Keratinocyte (primary cell): ENCODE data around the gene INSR. TPM values are rescaled to one million over a fixed set of nuclear protein-coding genes. Genes with fewer than 3 reads are reported as not detected.

ENCODE experiments used
- DNase-seq: peaks from one replicate; pipeline ENCODE4 v3.0.0-alpha.2; 2011; ENCODE audit warnings: low read depth, missing footprints, low spot score
- FAIRE-seq: peaks from 2 replicates; lab custom pipeline; 2011; peaks lifted over from hg19 to GRCh38; lab: Jason Lieb, UNC
- H2AFZ ChIP-seq: 2 replicates; pipeline ENCODE4 v1.6.0; 2012; ENCODE audit warnings: low read length, control low read depth, inconsistent platforms; ENCODE audit not compliant: control insufficient read depth
- H3K27ac ChIP-seq: 2 replicates; pipeline ENCODE4 v1.5.1; 2011; ENCODE audit warnings: low read length; ENCODE audit not compliant: control insufficient read depth, insufficient read depth
- H3K27me3 ChIP-seq: 3 replicates; pipeline ENCODE4 v1.6.0; 2011; ENCODE audit warnings: low read length; ENCODE audit not compliant: control insufficient read depth, insufficient read depth; ENCODE audit errors: extremely low read depth
- H3K36me3 ChIP-seq, 2 experiments: 2 replicates in 1 of 2; 3 replicates in 1 of 2; pipeline ENCODE4 v1.5.1; 2011; ENCODE audit warnings: low read length in 2 of 2, mild to moderate bottlenecking in 1 of 2; ENCODE audit not compliant: control insufficient read depth in 2 of 2, insufficient read depth in 2 of 2; ENCODE audit errors: extremely low read depth in 1 of 2
- H3K4me1 ChIP-seq: 3 replicates; pipeline ENCODE4 v1.5.1; 2011; ENCODE audit warnings: low read length; ENCODE audit not compliant: control insufficient read depth, insufficient read depth; ENCODE audit errors: extremely low read depth
- H3K4me2 ChIP-seq: 3 replicates; pipeline ENCODE4 v1.6.0; 2011; ENCODE audit warnings: low read depth, low read length; ENCODE audit not compliant: control insufficient read depth, insufficient read depth; ENCODE audit errors: extremely low read depth
- H3K4me3 ChIP-seq, 3 experiments: fragments of 200-600 bp in 1 of 3; sonication (generic) in 1 of 3; 2 replicates in 2 of 3; 3 replicates in 1 of 3; pipeline ENCODE4 v1.5.1; 2011 to 2016; ENCODE audit warnings: low read length in 3 of 3, mild to moderate bottlenecking in 3 of 3, control low read depth in 2 of 3, inconsistent platforms in 1 of 3, low read depth in 1 of 3, mixed read lengths in 1 of 3, mixed run types in 1 of 3, moderate library complexity in 1 of 3; ENCODE audit not compliant: control insufficient read depth in 2 of 3, insufficient read depth in 2 of 3; ENCODE audit errors: extremely low read depth in 1 of 3
- H3K79me2 ChIP-seq: 2 replicates; pipeline ENCODE4 v1.6.0; 2012; ENCODE audit warnings: low read length; ENCODE audit not compliant: control insufficient read depth, insufficient read depth
- H3K9ac ChIP-seq: 3 replicates; pipeline ENCODE4 v1.6.0; 2011; ENCODE audit warnings: low read length; ENCODE audit not compliant: control insufficient read depth, insufficient read depth; ENCODE audit errors: extremely low read depth
- H3K9me1 ChIP-seq: 3 replicates; pipeline ENCODE4 v1.6.0; 2011; ENCODE audit warnings: low read length; ENCODE audit not compliant: control insufficient read depth, insufficient read depth; ENCODE audit errors: extremely low read depth
- H3K9me3 ChIP-seq: 2 replicates; pipeline ENCODE4 v1.5.1; 2012; ENCODE audit warnings: low read depth, low read length; ENCODE audit not compliant: control insufficient read depth
- H4K20me1 ChIP-seq: 3 replicates; pipeline ENCODE4 v1.6.0; 2011; ENCODE audit warnings: low read length; ENCODE audit not compliant: control insufficient read depth, insufficient read depth; ENCODE audit errors: extremely low read depth
- CTCF ChIP-seq, 3 experiments: IDR thresholded peaks in 1 of 3; conservative IDR thresholded peaks in 1 of 3; optimal IDR thresholded peaks in 1 of 3; 2 replicates in 2 of 3; 3 replicates in 1 of 3; pipeline versions ENCODE3 to v1.5.1; 2011; ENCODE audit warnings: low read length in 3 of 3, mild to moderate bottlenecking in 3 of 3, moderate library complexity in 2 of 3, control low read depth in 1 of 3, inconsistent platforms in 1 of 3; ENCODE audit not compliant: insufficient read depth in 2 of 3; ENCODE audit errors: extremely low read depth in 1 of 3
- EZH2 ChIP-seq: IDR thresholded peaks from one replicate; pipeline ENCODE4 v1.6.1; 2012; ENCODE audit warnings: inconsistent platforms, mild to moderate bottlenecking, low read length, moderate library complexity
- dilution Hi-C: fragments of 300-500 bp; cut with MboI; formaldehyde crosslinking; loops from one replicate; pipeline ENCODE4 v1.7.0; 2020; ENCODE audit warnings: low sequenced_read_pairs; ENCODE audit not compliant: extremely low pct_ligation_motif_present
- polyA plus RNA-seq, 5 experiments: library from polyadenylated mRNA; depleted of rRNA in 3 of 5; stranded (reverse) in 3 of 5; stranded (forward) in 1 of 5; unstranded in 1 of 5; fragments of >200 nt; gene quantifications; 1 replicate in 1 of 5; 2 replicates in 3 of 5; 3 replicates in 1 of 5; pipeline versions ENCODE4 v1.2.1 to v1.2.3, GENCODE V29; 2011 to 2012; ENCODE audit warnings: missing spikeins in 2 of 5, low read depth in 1 of 5, low replicate concordance in 1 of 5

INSR gene
- polyA plus RNA-seq, 1 donor (not counting 4 experiments of a cell fraction or from before 2014, with no cell fraction given): 1.2 TPM

GRCh38 chr19:7194566-7194965 is 99.6 kb downstream of the INSR start:
- dilution Hi-C loops: no loop called here
- FAIRE-seq: no peak
- TF ChIP-seq EZH2 (no peak), CTCF (optimal IDR thresholded peaks at IDR 0.05 in 1 of 3, IDR thresholded peaks at IDR 0.05 in 1 of 3, conservative IDR thresholded peaks at IDR 0.05 in 1 of 3; ENCODE audit: extremely low read depth in 1 of 3, insufficient read depth in 2 of 3, low read length in 3 of 3) (no peak)

GRCh38 chr19:7191946-7192691 is 102.1 kb downstream of the INSR start:
- dilution Hi-C loops: no loop called here
- Histone ChIP-seq H3K36me3 (no peaks in the 10 kb centered on the region), H3K4me1 (no peaks in the 10 kb centered on the region), H3K79me2 (no peaks in the 10 kb centered on the region), H3K27ac (no peak overlapping the region), H3K4me3 (no peak overlapping the region), H2AFZ (no peak overlapping the region), H3K27me3 (no peaks in the 10 kb centered on the region), H3K9me1 (no peaks in the 10 kb centered on the region), H4K20me1 (no peaks in the 10 kb centered on the region), H3K4me2 (no peak overlapping the region), H3K9ac (no peak overlapping the region), H3K9me3 (no peaks in the 10 kb centered on the region)
- DNase-seq: no peak
- FAIRE-seq: no peak
- no peak for TF ChIP-seq CTCF (optimal IDR thresholded peaks at IDR 0.05 in 1 of 3, IDR thresholded peaks at IDR 0.05 in 1 of 3, conservative IDR thresholded peaks at IDR 0.05 in 1 of 3; ENCODE audit: extremely low read depth in 1 of 3, insufficient read depth in 2 of 3, low read length in 3 of 3)
- TF ChIP-seq EZH2: no peak

More at GRCh38 chr19:7194566-7194965, 99.6 kb downstream of the INSR start:
- peaks cover 8% of the 10 kb centered on the region for H3K4me1 ChIP-seq
- H3K9me1 ChIP-seq: no peaks in the 10 kb centered on the region
- H3K79me2 ChIP-seq: no peaks in the 10 kb centered on the region
- H2AFZ ChIP-seq: no peak overlapping the region
- no peak overlapping the region for H3K4me2 ChIP-seq
- no peaks in the 10 kb centered on the region for H3K27me3 ChIP-seq
- H3K9me3 ChIP-seq: no peaks in the 10 kb centered on the region
- H3K36me3 ChIP-seq: no peaks in the 10 kb centered on the region
- H4K20me1 ChIP-seq: no peaks in the 10 kb centered on the region
- no peak overlapping the region for H3K27ac ChIP-seq
- no peak for DNase-seq
- H3K4me3 ChIP-seq: no peak overlapping the region
- H3K9ac ChIP-seq: no peak overlapping the region
